NCI-H2107 (cell line): ENCODE measurements around the gene ASCC1.

Source experiments
- DNase-seq: peaks from one replicate; lab custom pipeline; 2025; lab: John Stamatoyannopoulos, UW

Gene ASCC1

DNA sequence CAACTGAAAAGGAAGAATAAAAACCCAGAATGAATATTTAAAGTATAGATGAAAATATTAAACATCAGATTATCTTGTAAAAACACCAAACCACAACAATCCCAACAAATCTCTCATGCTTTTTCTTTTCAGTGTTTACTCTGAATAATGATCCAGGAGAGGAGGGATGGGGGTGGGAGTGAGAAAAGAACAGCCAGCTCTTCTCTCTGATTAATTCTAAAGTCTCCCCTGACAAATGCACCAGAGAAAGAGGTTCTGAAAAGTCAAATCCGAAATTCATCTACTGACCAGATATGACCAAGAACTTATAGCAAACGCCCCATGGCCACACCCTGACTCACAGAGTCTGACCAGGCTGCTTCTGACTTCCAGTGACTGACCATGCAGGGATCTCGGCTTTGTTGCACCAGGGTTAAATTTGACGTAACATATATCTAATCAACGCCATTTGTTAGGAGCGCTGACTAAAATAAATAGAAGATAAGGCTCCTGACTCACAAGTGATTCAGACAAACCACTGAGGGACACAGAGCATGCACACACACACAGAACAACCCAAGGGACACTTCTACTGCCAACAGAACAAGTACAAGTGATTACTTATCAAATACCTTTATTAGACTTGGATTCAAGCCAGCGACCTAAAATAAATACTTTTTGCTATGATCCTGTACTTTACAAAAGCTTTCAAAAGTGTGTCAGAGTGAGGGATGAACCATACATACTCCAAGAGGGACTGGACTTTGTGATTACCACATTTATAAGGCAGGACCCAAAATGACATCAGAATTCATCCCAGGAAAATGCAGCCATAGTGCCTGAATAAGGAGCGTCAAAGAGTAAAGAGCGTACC is 118.4 kb downstream of the ASCC1 start:
- DNase-seq = no peak

DNA sequence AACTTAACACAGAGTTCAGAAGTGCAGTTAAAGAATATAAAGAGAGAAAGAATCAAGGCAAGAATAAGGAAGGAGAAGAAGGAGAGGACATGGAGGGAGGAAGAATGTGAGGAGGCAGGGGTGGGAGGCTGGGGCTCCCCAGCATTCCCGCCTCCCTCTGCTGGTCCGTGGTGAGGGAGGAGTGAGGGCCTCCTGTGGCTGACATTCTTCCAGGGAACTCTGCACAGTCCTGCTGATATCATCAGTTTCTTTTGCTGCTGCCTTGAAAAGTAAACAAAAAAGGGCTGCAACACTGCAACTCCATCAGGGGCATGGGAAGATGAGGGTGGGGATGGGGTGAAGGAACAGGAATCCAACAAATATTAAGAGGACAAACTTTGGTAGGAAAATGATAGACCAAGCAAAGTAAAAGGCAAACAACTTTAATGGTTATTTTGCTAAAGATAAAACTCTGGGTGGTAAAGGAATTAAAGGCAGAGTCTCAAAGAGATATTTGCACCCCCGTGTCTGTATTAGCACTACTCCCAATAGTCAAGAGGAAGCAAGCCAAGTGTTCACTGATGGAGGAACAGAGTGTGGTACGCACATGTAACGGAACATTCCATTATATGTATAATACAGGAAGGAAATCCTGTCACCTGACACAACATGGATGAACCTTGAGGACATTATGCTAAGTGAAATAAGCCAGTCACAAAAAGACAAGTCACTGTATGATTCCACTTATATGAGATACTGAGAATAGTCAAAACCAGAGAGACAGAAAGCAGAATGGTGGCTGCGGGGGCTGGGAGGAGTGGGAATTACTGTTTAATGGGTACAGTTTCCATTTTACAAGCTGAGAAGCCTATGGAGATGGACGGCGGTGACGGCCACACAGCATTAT is 119.7 kb downstream of the ASCC1 start:
- no peak for DNase-seq

DNA sequence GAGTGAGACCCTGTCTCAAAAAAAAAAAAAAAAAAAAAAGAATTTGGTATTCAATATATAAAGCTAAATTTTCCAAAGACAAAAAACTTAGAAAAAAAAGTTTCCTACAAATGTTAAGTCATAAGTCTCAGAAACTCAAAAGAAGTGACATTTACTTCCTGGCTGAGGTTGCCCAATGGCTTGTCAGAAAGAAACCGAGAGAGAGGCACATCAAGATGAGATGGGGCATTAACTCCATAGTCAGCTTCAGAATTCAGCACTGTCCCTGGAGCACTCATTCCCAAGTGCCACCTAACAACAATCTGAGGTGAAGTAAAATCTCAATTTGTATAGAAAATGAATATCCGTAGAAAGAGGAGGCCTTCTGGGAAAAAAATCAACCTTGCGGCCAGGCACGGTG is 120.9 kb downstream of the ASCC1 start:
- no peak for DNase-seq

DNA sequence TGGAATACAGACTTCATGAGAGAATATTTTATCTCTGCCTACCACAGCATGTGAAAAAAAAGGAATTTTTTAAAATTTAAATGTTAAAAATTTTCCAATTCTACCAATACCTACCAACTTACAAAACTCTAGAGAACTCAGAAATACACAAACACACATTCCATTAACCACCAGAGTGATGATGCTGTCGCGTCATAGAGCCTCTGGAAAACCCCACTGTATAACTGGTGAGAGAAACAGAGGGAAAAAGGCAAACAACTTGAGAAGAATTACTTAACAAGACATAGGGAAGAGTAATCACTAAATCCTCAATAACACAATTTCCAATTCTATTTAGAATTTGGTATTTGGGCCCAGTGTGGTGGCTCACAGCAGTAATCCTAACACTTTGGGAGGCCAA is 121.5 kb downstream of the ASCC1 start:
- no peak for DNase-seq

DNA sequence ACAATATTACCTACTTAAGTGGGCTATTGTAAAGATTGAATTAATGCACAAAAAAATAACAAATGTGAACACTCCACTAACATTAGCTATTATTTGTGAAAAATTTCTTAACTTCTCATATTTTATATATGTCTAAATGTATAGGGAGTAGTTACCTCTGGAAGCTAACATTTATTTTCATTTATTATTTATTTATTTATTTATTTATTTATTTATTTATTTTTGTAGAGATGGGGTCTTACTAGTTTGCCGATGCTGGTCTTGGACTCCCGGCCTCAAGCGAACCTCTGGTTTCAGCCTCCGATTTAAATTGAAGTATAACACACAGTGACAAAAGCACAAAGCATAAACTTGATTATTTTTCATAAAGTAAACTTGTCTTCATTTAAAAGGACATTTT is 122.6 kb downstream of the ASCC1 start:
- DNase-seq = no peak

DNA sequence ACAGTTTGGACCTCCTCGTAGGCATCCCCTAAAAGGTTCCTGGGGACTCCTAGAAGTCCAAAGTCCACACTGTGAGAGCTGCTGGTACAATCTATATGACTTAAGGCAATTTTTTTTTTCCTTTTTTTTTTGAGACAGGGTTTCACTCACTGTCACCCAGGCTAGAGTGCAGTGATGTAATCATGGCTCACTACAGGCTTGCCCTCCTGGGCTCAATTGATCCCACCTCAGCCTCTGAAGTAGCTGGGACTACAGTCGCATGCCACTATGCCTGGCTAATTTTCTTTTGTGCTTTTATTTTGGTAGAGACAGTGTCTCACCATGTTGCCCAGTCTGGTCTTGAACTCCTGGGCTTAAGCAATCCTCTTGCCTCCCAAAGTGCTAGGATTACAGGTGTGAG is 123.1 kb downstream of the ASCC1 start:
- no peak for DNase-seq

DNA sequence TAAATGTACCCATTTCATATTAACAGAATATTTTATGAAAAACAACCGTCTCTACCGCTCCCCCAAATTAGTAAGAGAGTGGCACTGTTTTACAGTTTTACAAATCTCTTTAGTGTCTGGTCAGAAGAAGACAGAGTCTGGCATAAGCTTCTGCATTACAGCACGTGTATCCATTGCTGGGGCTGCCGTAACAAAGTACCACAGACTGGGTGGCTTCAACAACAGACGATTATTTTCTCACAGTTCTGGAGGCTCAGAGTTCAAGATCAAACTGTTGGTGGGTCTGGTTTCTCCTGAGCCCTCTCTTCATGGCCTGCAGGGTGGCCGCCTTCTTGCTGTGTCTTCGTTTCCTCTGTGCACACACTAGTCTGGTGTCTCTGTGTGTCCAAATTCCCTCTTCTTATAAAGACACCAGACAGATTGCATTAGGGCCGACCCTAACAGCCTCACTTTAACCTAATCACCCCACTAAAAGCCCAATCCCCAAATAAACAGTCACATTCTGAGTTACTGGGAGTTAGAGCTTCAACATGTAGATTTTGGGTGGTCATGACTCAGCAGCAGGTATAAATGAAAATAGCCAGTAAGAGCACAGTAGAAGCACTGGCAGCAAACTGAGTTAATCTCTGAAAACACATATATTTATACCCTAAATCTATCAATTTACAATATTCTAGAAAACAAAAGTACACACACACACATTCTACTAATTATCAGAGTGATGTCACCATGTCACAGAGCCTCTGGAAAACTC is 123.7 kb downstream of the ASCC1 start:
- DNase-seq = no peak

DNA sequence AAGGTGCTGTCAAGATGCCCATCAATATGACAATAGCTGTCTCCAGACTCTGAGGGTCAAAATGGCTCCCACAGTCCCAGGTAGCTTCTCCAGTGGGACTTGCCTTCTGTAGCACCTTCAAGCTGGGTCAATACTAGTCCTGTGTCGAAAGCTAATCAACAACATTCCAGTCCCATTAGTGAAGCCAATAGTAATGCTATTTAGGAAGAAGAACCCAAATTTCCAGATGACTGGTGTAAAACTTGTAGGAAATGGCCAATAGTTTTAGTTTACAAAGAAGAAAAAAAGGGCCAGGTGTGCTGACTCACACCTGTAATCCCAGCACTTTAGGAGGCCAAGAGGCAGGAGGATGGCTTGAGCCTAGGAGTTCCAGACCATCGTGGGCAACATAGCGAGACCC is 125.8 kb downstream of the ASCC1 start:
- DNase-seq = no peak

DNA sequence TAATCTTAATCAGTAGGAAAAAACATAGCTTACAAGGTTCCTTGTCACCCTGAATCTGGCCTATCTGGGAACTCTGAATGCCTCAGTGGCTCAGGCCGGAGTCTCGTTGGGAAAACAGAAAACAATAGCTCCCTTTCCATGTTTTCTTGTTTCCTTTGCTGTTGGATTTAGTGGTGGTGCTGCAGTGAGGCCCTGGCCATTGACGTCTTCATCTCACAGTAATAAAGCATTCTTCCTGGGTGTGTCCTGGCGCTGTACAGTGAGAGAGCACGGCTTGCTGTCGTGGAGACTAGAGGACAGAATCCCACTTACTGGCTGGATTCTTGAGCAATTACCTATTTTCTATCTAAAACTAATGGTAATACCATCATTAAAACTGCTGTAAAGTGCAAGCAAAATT is 126.5 kb downstream of the ASCC1 start:
- no peak for DNase-seq

DNA sequence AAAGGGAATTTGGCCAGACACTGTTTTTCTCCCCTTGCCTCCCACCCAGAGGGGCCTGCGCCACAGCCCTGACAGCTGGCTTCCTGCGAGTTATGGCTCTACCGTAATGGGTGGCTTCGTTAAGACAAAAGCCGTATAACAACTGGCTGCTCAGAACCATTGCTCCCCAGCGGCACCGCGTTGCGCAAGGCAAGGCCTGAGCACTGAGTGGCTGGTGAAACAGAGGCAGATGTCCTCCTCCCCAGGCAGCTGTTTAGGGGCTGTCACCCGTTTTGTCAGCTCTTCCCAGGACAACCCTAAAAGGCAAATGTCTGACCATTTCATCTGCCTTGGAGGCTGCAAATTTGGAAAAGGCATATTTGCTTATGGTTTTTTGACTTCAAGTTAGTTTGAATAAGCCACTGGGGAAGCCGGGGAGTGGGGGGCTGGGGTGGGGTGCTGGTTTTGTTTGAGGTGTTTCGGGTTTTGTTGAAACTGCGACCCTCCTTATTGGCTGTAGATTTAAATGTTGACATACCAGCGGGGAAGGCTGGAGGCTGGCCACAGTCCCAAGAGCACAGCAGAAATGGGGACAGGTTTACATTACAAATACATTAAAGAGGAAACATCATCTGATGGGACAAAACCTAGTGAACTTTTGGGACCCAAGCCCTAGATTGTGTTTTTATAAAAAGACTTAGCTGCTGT is 127.0 kb downstream of the ASCC1 start:
- DNase-seq = no peak

DNA sequence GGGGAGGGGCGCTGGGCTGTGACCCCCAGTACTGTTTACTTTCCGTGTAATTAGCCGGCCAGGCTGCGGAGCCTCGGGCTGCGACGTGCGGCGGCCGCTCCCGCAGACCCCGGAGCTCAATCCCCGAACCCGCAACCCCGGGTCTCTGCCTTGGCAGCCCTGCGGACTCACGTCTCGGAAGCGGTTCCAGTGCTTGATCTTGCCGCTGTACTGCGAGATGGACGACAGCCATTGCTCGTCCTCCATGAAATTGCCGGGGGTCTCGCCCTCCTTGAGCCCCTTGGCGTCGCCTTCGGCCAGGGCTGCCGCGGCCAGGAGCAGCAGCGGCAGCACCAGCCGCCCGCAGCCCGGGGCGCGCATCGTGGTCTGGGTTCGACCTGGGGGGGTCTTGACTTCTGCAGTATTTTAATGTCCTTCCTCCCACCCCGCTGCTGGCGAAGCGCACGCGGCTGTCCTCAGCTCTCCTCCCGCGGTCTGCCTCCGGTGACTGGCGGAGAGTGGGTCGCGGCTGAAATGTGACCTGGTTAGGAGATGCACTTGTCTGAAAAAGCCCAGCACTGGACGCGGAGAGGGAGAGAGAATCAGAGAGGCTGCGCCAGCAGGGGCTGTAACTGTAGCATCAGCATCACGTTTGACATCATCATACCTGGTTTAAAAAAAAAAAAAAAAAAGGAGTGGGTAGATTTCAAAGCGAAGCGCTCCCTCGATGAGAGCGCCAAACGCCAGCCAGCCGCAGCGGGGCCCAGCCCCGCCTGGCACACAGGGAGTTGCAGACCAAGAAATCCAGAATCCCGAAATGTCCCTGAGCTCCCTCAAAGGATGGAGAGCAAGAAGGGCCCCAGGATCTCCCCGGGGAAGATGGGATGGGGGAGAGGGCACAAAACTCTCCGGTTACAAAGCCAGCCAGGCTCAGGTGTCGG is 127.8 kb downstream of the ASCC1 start, which contains the start of gene SPOCK2:
Gene SPOCK2 (minus strand): TSS at position 583 of the 920 bp plus-strand sequence. CDS start 223 bp downstream, at position 360.
- peak; percentile 24 for DNase-seq

DNA sequence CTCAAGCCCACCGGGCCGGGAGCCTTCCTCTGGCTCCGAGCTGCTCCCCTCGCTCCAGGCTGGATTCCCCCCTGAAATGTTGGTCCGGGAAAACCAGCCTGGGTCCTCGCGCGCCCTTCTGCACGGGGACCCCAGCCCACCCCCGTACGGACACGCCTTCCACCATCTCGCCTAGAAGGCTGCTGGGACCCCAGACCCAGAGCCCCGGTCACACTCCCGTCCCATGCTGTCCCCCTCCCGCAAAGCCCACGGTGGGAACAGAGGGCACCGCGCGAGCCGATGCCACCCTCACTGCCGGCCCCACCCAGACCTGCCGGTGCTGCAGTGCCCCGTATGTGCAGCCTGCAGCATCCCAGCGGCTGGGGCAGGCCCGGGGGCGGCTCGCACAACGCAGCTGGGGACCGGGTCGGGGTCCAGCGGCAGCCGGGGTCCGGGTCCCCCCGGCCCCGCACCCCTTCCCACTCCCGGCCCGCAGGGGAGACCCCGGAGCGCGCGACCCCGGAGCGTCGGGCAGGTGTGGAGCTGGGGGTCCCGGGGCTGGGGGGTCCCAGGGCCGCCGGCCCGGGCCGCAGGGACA is 128.6 kb downstream of the ASCC1 start:
- no peak for DNase-seq

DNA sequence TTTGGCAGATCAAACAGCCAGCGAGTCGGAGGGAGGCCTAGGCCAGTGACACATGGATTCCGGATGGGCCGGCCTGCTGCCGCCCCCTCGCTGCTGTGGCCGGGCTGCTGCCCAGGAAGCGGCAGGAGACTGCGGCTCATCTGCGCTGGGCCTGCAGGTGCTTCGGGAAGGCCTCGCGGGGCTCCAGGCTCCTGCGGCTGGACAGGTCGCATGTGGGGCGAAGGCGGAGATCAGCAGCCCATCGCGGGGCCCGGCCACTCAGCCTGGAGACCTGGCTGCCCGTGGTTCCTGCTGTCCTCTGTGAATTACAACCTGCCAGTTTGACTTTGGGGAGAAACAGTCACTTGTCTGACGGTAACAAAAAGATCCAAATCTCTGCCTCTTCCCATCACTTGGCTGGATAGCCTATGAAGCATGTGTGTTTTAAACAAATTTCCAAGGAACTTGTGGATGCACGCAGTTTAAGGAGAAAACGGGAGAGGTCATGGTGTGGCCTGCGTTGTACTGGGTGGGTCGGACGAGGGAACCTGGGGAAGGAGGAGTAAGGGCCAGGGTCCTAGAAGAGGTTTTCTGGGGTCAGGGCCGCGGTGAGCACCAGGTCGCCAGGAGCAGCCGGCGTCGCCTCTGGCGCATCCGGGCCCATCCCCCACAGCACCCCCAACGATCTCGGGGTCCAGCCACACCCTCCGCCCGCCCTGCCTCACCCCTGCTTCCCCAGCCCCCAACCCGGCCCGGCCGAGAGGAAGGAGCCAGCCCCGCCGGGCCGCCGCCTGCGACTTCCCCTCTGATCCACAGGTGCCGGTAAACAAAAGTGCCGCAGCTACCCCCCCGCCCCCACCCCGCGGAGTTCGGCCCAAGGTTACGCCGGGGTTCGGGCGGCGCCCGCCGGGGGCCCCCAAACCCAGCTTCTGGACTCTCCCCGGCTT is 129.3 kb downstream of the ASCC1 start:
- DNase-seq = no peak

DNA sequence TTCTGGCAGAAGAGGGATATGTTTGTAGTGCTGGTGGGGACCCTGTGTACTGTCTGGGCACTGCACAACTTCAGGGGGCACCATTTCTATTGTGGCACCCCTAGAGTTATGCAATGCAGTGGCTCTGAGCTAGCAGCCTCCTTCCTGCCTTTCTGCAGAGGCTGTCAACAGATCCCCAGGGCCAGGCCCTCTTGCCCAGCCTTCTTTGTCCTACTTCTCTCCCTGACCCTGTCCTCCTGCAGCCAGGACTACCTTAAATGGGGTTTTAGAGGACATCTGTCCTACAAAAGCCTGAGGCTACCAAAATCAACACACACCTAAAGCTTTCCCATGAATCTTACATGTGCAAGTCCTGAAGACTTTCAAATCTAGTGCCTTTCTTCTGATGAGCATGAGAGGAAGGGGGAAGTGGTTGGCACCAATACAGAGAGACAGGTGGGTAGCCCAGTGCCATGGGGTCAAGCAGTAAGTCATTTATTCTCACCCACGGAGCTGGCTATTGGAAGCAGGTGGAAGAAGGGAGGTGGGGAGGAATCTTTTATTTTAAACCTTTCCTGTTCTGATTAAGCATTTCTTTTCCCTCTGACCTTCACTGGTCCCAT is 130.1 kb downstream of the ASCC1 start:
- no peak for DNase-seq

DNA sequence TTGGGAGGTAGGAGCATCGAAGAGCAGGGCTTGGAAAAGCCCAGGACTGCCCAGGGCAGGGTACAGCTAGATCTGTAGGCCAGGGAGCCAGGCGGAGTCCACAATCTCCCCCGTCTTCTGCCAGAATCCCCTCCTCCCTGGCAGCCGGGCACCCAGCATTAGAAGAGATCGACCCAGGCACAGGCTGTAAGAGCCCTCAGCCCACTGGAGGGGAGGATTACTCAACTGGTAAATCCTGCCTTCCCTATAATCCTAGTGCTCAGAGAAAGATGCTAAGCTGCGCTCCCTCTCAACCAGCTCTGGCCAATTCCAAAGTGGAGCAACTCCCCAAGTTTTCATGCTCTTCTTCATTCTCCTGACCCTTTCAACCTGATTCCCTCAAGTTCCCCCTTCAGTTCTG is 130.9 kb downstream of the ASCC1 start:
- no peak for DNase-seq

DNA sequence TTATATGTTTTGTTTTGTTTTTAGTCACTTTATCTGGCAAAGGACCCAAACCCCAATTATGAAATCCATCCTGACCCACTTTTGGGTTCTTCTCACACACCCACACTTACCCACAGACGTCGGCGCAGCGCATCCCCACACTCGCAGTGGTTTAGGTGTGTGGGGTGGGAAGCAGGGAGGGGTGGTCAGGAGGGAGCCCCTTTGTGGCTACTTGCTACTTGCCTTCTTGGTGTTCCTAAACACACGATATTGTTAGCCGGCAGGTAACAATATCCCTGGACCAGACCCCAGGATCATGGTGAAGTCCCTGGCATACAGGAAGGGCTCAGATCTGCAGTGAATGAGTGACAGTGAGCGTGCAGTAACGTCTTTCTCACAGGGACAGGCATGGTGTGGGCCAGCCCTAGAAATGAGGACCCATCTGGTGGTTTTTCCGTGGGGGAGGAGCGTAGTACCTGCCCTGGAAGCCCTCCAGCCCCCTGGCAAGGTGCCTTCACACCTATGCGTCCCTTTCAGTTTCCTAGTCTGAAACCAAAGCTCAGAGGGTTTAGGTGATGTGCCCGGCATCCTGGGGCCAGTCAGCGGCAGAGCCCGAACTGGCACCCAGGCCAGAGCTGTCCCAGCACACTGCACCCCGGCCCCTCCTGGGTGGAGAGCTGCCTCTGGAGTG is 132.2 kb downstream of the ASCC1 start:
- DNase-seq = no peak

DNA sequence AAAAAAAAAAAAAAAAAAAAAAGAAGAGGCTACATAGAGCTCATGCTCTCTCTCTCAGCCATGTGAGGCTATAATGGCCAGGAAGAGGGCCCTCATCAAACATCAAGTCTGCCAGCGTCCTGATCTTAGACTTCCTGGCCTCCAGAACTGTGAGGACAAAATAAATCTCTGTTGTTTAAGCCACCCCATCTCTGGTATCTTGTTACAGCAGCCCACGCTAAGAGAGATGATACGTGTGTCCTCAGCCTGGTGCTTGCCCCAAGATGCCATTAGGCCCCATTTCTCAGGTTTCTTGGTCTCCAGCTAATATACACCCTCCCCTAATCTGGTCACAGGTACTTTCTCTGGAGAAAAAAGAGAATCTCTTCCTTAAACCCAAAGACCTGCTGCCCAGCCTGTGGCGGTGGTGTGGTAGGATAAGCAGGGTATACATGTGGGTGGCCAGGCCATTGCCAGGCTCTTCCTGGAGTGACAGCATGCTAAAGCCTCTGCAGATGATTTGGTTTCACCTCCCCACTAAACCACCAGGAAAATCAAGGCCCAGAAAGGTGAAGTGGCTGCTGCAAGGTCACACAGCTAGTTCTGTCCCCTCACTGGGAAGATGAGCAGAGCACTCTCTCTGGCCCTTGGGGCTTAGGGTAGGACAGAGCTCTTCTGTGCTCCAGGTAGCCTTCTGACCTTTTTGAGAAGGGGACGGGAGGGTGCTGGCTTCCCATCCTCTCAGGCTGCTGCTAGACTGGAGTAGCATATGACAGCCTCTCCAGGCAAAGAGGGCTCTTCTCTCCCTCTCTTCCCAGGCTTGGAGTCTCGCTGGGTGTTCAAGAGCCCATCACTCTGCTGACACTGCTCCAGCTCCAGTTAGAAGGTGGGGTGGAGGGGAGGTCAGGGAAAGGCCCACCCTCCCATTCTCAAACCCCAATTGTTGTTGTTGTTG is 133.0 kb downstream of the ASCC1 start:
- no peak for DNase-seq
